HG03039 (cell line): ENCODE data around the gene HTRA2.

Source experiments
- ATAC-seq: cut with Tn5 transposase; IDR thresholded peaks from one replicate; pipeline ENCODE4 v1.9.1; 2021; ENCODE audit warnings: mild to moderate bottlenecking, moderate library complexity; ENCODE audit not compliant: unreplicated experiment

HTRA2 gene

DNA sequence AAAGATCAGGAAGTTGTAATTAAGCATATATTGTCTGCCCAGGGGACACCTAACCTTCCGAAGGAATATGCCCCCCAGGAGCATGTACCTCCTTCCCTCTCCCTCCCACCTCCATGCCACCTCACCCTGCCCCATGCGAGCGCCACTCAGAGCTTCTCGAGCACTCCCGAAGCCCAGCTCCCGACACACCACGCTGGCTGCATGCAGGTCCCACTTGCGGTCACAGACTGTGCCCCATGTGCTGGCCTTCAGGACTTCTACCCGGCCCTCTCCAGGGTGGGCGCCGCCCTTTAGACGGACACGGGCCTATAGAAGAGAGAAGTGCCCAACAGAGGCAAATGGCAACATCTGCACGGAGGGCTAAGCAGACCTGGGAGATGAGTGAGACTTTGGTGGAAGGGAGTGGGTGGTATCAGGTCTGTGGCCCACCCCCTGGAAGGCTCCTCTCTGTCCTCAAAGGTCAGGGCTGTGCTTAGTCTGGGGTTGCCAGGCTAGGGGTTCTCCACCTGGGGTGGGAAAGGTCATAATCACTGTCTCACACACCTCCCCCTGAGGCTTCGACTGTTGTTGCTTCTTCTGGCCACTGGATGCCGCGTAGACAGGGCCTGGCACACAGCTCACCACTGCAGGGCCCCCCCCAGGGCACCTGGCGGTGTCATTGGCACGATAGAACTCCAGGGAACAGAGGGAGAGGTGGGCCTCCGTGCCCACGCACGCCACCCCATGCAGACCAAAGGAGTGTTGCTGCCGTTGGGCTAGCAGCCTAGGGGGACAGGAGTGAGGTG is 6.6 kb downstream of the HTRA2 start:
- no peak for ATAC-seq

DNA sequence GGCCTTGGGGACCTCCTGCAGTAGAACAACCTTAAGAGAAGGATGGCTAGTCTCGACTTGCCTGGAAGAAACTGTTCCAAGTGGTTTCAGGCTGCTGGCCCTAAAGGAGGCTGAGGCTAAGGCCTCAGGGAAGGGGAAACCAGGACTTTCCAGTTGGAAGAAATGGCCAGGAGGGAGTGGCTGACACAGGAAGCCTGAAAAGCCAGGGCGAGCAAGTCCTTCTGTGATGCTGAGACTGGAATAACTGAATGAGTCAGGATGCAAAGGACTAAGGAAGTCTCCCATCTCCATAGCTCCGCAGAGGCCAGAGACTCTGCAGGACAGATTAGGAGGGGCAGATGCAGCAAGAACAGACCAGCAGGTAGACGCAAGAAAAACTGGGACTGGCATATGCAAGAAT is 7.4 kb downstream of the HTRA2 start:
- ATAC-seq = no peak

DNA sequence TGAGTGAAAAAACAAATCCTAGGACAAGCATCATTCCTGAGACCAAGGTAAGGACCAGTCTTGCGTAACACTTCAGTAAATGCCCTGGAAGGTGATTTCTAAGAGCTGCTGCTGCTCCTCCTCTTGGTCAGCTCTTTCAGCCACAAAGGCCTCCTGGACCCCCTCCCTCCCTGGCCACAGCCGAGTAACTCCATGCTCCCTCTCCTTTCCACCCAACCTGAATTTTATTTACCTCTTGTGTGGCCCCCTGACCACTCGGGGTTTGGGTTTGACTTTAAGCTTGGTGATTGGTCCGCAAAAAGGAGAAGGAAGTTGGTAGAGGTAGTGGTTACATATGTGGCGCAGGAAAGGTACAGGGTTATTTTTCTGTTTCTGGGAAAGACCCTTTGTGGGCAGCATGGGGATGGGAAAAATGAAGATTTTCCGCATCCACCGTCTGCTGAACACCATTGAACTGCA is 9.2 kb downstream of the HTRA2 start:
- no peak for ATAC-seq

DNA sequence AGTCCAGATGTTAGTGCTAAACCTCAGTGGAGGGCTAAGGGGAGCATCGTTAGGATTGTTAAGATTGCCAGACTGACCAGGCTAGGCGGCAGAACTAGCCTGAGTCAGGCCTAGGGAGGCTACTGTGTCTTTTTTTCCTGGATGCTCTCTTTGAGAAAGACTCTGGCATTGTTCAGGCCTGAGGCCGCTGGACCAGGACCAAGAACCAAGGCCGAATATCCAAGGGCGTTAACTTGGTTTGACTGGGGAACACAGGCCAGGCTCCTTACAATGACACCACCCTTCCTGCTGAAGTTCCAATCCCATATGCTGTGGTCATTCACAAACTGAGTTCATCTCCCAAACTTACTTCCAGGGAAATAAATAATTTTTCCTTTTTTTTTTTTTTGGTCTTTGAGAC is 10.6 kb downstream of the HTRA2 start:
- no peak for ATAC-seq

DNA sequence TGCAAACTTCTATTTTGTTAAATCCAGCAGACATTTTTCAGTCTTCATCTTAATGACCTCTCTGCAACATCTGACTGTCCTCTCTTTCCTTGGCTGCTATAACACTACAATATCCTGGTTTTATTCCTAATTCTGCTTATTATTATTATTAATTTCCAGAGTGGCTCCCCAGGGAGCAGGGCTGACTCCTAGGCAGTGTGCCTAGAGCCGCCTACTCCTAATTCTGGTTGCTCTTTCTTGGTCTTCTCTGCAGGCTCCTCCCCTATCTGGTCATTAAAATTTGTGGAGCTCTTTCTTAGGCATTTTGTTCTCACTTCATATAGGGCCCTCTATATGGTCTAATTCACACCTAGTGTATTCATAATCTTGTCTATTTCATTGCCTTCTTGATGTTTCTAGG is 13.2 kb downstream of the HTRA2 start:
- ATAC-seq = no peak

DNA sequence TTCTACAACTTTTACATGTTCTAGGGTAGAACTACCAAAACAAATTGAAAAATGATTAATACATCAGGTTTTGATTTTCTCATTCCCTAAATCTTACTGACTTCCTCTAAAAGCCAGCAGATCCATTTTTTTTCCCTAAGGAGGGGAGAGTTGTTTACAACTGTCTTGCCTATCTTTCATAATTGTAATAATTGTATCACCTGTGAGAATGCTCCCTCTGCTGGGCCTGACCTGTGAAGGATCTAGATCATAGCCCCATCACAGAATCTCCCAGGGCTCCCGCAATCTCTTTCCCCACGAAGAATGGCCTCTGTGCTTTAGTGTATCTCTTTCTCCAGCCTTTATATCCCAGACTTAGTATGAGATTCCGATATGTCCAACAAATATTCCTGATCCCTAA is 14.9 kb downstream of the HTRA2 start:
- ATAC-seq = no peak

DNA sequence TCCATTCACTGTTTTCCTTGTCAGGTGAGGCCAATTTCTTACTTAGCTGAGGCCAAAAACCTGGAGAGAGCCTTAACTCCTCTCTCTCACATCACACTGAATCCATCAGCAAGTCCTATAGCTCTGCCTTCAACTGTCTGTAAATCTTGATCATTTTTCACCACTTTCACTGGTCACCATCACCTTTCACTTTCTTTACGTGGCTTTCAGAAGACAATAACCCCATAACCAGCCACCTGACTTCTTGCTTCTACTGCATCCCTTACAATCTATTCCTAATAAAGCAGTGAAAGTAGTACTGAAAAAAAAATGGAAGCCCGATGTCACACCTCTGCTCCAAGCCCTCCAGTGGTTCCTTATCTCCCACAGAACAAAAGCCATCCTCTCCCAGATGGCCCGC is 16.3 kb downstream of the HTRA2 start:
- ATAC-seq = no peak

DNA sequence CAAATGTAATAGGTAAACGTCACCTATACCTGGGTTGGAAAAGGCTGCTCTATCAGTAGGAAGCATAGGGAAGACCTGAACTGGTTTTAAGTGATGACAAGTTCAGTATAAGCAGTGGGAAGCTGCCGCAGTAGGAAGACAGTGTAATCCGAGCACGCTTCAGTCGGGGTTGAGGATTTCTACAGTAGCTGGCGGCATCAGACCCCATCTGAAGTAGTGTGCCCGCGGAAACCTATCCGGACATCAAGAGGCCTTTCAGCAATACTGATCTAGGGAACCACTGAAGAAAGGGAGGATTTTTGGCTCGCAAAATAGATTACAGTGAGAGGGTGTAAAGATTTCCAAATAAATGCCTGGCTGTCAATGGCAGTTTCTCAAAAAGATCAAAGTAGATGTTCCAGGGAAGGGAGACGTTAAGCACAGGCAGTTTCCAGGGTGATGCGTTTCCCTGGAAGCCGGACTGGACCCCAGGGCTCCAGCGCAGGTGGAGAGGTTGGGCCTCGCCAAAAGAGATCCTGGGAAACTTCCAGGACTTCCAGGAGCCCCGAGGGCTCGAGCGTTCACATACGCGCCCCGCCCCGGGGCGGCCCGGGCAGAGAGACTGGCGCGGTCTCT is 18.7 kb downstream of the HTRA2 start:
- ATAC-seq = no peak

DNA sequence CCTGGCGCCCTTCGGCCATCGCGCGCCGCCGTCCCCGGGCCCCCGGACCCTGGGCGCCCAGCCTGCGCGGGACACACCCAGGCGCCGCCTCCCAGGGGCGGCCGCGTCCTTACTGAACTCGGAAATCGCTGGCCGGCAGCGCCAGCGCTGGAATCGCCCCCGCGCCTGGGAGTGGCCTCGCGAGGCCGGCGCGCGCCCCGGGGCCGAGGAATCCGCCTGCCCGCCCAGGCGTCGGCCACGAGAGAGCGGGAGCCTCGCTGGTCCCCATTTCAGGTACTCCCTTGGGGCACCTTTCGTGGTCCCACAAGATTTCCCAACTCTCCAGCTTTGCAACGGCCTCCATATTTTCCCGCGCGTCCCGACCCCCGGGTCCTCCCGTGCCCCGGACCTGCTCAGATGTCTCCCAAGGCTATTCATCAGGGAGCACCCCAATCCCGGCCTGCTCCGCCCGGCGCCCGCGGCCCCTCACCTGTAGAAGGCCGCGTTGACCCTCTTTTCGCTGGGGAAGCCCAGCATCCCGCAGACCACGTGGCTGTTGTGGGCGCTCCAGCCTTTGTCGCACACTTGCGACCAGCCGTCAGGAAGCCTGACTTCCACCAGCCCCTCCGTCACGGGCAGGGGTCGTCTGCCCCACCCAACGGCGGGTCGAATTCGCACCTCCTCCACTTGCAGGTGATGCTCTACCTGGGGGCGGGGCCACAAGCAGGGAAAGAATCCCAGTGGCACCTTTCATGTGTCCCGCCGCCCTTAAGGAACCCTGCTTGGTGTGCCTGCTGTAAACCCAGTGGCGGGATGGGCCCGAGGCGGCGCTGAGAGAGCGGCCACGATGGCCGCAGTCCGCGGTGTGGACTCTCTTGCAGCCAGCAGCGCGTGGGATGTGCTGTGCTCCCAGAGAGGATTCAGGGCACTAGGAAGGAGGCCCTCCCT is 19.4 kb downstream of the HTRA2 start:
- ATAC-seq = no peak

DNA sequence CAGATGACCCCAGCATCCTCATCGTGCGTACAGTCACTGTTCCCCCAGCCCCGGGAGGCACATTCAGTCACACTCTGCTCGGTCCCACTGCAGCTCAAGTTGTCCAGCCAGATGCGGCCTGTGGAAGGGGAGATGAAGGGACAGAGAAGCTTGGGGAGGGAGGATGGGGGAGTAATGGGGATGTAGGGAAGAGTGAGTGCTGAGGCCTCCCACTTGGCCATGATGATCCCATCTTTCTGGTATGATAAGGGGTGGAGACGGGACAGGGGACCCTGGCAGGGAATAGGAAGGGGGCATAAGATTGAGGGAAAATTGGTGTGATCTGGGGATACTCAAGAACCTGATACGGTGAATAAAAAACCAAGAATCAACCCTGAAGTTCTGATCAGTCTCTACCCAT is 20.5 kb downstream of the HTRA2 start:
- no peak for ATAC-seq

DNA sequence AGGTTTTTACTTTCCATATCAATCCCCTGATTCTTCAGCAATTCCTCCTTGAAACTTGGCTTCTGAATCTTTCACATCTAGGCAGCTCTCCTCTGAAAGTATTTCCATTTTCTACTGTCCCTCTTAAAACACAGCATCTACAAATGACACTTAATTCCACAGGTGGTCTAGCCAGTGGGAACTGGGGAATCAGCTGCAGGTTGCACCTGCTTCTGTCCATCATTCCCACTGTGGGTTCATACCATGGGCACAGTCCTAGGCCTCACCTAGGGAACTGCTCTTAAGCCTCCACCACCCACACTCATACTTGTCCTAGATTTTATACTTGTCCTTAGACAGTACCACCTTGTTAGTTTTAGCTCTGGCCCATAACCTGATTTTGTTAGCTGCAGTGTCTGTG is 21.8 kb downstream of the HTRA2 start:
- ATAC-seq = no peak

DNA sequence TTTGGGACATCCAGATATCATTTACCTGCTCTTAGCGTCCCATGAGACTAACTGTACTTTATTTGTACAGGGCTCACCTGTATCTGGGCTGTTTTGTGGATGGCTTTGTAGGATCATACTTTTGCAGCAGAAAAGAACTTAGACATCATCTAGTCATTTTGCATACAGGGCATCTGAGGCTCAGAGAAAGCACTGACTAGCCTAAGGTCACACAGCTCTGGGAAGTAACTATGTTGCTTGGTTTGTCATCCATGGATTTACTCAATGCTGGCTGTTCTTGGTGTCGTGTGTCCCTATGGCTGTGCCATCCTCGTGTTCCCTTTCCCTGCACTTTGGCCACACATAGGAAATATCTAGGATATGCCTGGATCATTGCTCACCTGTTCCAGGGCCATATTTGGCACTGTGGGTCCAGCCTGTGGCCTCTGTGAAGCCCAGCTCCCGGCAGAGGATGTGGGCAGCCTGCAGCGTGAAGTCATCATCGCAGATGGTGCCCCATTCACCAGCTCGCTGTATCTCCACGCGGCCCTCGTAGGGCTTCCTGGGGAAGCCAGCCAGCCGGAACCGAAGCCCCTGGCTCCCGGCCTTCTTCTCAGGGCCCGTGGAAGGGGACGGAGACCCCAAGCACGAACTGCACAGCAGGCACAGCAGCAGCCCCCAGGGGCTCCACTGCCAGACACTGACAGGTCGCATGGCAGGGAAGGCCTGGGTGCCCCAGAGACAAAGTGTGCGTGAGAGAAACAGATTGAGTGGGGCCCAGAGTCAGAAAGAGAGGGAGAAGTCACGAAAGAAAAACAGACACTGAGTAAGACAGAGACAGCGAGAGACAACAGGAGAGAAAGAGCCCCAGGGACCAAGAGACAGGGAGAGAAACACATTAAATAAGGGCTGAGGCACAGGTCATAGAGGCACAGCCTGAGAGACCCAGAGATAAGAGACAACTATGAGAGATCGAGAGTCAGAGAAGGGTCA is 22.5 kb downstream of the HTRA2 start:
- no peak for ATAC-seq

DNA sequence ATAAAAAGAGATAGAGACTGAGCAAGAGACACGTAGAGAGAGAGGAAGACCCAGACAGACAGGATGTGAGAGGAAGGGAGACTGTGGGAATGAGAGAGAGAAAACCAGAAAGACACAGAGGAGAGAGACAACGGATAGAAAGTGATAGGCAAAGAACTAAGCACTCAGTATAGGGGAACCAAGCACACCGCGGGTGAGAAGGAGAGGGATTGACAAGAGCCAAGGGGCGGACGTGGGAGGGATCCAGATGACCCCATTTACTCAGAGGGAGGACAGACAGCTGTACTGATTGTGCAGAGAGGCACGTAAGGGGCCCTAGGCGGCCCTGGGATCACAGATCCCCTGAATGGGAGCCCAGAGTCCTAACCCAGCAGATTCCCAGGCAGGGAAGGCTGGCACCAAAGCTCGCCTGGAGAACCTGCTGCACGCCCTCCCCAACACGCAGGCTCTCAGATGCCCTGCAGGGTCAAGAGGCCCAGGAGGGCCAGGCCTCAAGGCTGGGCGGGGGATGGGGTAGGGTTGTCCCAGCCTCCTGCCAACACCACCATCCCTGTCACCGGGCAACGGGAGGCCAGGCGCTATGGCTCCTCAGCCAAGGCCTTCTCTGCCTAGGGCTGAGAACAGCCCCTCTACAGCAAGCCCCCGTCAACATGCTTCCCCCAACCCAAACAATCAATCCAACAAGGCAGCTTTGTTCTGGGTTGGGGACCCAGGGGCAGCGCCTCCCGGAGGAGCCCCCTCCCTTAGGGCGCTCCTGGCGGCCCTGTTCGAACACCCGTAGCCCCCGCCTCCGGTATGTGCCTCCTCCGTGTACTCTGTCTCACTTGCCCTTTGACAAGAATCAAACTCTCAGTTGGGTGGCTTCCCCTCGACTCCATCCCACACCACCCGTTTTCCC is 23.4 kb downstream of the HTRA2 start:
- ATAC-seq = no peak

DNA sequence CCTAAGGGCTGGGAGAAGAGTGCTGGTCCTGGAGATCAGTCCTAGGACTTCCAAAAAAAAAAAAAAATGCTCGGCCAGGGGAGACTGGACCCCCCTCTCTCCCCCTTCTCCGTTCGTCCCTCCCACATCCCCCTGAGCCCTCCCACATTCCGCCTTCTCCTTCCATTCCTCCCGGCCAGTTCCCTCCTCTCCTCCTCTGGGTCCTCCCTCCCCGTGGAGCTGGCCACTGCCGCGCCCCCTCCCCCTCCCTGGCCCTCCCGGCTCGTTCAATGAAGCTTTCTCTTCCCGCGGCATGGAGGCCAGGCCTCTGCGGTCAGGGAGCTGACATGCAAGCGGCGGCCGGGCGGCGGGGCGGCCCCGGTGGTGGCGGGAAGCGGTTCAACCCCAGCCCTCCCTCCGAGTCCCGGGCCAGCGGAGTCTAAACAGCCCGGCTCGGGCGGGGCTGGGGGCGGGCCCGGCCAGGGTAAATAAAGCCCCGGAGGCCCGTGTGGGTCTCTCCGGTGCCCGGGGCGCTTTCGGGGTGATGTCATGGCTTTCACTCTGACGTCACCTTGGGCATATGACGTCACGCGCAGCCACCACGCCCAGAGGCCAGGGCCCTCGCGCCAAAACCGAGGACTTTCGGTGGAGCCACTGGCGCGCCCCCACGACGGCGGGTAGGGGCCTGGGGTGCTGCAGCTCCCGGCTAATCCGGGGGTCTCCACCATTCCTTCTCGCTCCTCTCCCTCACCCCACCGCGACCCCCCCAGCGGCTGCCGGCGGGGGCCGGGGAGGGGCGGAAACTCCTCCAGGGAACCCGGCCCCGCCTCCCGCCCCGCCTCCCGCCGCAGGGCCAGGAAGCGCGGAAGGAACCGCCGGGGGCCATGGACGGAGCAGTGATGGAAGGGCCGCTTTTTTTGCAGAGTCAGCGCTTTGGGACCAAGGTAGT is 24.4 kb downstream of the HTRA2 start, which contains the start of the genes DOK1 and LOXL3:
Gene DOK1, plus strand, starts transcription at position 829 of the 928 bp plus-strand sequence. Its CDS starts 35 bp downstream, at position 864.
Gene LOXL3, minus strand, starts transcription at position 51 of the 928 bp plus-strand sequence. CDS start 1,308 bp downstream, outside the sequence.
- ATAC-seq = peak; percentile 39

DNA sequence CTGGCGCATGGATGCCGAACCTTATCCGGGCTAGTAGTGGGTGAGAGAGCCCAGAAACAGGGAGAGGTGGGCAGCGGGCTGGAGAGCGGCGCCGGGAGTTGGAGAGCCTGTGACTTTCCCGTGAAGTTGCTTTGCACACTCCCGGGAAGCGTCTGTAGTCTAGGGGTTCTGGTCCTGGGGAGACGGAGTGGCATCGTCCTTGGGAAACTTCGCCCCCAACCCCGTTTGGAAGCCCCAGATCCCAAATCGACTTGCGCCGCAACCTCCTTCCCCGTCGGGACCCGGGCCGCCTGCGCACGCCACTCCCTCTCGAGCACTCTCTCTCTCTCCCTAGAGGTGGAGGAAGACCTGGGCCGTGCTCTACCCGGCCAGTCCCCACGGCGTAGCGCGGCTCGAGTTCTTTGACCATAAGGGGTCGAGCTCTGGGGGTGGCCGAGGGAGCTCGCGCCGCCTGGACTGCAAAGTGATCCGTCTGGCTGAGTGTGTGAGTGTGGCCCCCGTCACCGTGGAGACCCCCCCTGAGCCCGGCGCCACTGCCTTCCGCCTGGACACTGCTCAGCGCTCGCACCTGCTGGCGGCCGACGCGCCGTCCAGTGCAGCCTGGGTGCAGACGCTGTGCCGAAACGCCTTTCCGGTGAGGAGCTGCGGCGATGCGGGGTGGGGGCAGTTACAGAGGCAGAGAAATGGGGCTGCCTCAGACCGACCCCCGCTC is 25.2 kb downstream of the HTRA2 start:
- peak; percentile 32 for ATAC-seq

DNA sequence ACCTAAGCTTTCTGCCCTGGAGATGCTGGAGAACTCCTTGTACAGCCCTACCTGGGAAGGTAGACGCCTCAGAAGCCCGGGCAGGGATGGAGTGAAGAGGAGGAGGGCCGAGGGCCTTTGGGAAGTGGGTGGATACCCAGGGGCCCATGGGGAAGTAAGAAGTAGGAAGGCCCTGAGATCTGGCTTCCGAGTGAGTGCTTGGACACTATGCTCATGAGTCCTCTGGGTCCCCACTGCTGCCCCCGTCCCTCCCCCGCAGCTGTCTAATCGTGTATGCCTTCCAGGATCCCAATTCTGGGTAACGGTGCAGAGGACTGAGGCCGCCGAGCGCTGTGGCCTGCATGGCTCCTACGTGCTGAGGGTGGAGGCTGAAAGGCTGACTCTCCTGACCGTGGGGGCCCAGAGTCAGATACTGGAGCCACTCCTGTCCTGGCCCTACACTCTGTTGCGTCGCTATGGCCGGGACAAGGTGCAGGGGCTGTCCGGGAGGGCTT is 25.9 kb downstream of the HTRA2 start:
- no peak for ATAC-seq

DNA sequence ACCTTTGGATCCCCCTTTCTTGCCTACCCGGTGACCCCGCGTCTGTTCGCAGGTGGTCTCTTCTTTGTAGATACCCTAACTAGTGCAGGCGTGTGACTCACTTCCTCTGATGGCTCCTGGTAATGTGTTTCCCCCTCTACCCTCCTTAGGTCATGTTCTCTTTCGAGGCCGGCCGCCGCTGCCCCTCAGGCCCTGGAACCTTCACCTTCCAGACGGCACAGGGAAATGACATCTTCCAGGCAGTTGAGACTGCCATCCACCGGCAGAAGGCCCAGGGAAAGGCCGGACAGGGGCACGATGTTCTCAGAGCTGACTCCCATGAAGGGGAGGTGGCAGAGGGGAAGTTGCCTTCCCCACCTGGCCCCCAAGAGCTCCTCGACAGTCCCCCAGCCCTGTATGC is 26.4 kb downstream of the HTRA2 start:
- no peak for ATAC-seq
